SK-N-SH (cell line): Measurements from ENCODE around the gene C11orf52. TPM values are rescaled to one million over a fixed set of nuclear protein-coding genes. Genes with fewer than 3 reads are reported as not detected.
A peak's percentile ranks its signal among the peaks of the same experiment; 100 is the strongest.

ENCODE experiments used
- CTCF ChIA-PET: fragments of 300-600, 350-600 bp; formaldehyde crosslinking; extraction: SDS; loops from one replicate; lab custom pipeline; 2021; lab: Yijun Ruan, JAX
- POLR2A ChIA-PET: fragments of 350-600 bp; sonication (Branson Sonifier 250); formaldehyde crosslinking; extraction: SDS; loops from one replicate; lab custom pipeline; 2020; ENCODE audit warnings: antibody characterized with exemption, inconsistent platforms; lab: Yijun Ruan, JAX
- DNase-seq: peaks from one replicate; pipeline ENCODE4 v3.0.0; 2012
- H2AFZ ChIP-seq: fragments of 200-600 bp; sonication (generic); 2 replicates; pipeline ENCODE4 v1.8.1; 2016; ENCODE audit warnings: antibody characterized with exemption, mild to moderate bottlenecking, low read depth
- H3F3A ChIP-seq: fragments of 200-600 bp; sonication (generic); replicated peaks from 2 replicates; pipeline ENCODE3; 2016; ENCODE audit warnings: antibody characterized with exemption, mild to moderate bottlenecking; ENCODE audit not compliant: insufficient read depth
- H3K27ac ChIP-seq, 2 experiments: fragments of 200-500 bp in 1 of 2; fragments of 200-600 bp in 1 of 2; sonication (Bioruptor generic) in 1 of 2; sonication (generic), shearing (Covaris generic) in 1 of 2; 2 replicates each; pipeline versions ENCODE4 v1.5.1 to v1.6.1; 2014 to 2016; ENCODE audit warnings: low read depth in 2 of 2, inconsistent platforms in 1 of 2, low read length in 1 of 2, mild to moderate bottlenecking in 1 of 2, mixed read lengths in 1 of 2
- H3K27me3 ChIP-seq: fragments of 200-600 bp; sonication (generic), shearing (Covaris generic); 2 replicates; pipeline ENCODE4 v1.6.1; 2016; ENCODE audit warnings: mixed run types; ENCODE audit not compliant: insufficient read depth
- H3K36me3 ChIP-seq, 2 experiments: fragments of 200-500 bp in 1 of 2; fragments of 200-600 bp in 1 of 2; sonication (Bioruptor generic) in 1 of 2; sonication (generic) in 1 of 2; replicated peaks in 1 of 2; 2 replicates each; pipeline versions ENCODE3 to v1.5.1; 2014 to 2016; ENCODE audit warnings: low read length in 1 of 2, mild to moderate bottlenecking in 1 of 2; ENCODE audit not compliant: insufficient read depth in 2 of 2, control insufficient read depth in 1 of 2
- H3K4me1 ChIP-seq, 2 experiments: fragments of 200-500 bp in 1 of 2; fragments of 200-600 bp in 1 of 2; sonication (Bioruptor generic) in 1 of 2; sonication (generic), shearing (Covaris generic) in 1 of 2; 2 replicates each; pipeline versions ENCODE4 v1.5.1 to v1.6.1; 2014 to 2016; ENCODE audit warnings: low read depth in 1 of 2, low read length in 1 of 2, mixed run types in 1 of 2; ENCODE audit not compliant: insufficient read depth in 2 of 2, control insufficient read depth in 1 of 2
- H3K4me2 ChIP-seq: fragments of 200-600 bp; sonication (generic), shearing (Covaris generic); 2 replicates; pipeline ENCODE4 v1.6.1; 2017; ENCODE audit warnings: mixed run types
- H3K4me3 ChIP-seq, 2 experiments: fragments of 200-500 bp in 1 of 2; fragments of 200-600 bp in 1 of 2; sonication (Bioruptor generic) in 1 of 2; sonication (generic), shearing (Covaris generic) in 1 of 2; 2 replicates each; pipeline versions ENCODE4 v1.5.1 to v1.8.1; 2014 to 2016; ENCODE audit warnings: low read depth in 2 of 2, inconsistent platforms in 1 of 2, low read length in 1 of 2, mild to moderate bottlenecking in 1 of 2, mixed read lengths in 1 of 2, moderate library complexity in 1 of 2
- H3K79me2 ChIP-seq: fragments of 200-600 bp; sonication (generic); 2 replicates; pipeline ENCODE4 v1.8.1; 2017; ENCODE audit warnings: mild to moderate bottlenecking; ENCODE audit not compliant: insufficient read depth
- H3K9ac ChIP-seq: fragments of 200-600 bp; sonication (generic); 2 replicates; pipeline ENCODE4 v1.6.1; 2017; ENCODE audit warnings: mixed run types
- H3K9me2 ChIP-seq: fragments of 200-600 bp; sonication (generic); 2 replicates; pipeline ENCODE4 v1.6.1; 2017; ENCODE audit warnings: mixed run types
- H3K9me3 ChIP-seq: fragments of 200-600 bp; sonication (generic); 2 replicates; pipeline ENCODE4 v1.6.1; 2017; ENCODE audit warnings: mixed run types, mild to moderate bottlenecking, moderate library complexity
- H4K20me1 ChIP-seq: fragments of 200-600 bp; sonication (generic); 2 replicates; pipeline ENCODE4 v1.6.1; 2017; ENCODE audit warnings: mild to moderate bottlenecking, mixed run types; ENCODE audit not compliant: insufficient read depth
- CHD2 ChIP-seq: fragments of 150-350 bp; IDR thresholded peaks from 2 replicates; pipeline ENCODE4 v1.6.1; 2018; ENCODE audit warnings: low read length; ENCODE audit not compliant: partially characterized antibody
- ELF1 ChIP-seq: IDR thresholded peaks from 2 replicates; pipeline ENCODE4 v1.4.0; 2012
- EP300 ChIP-seq, 2 experiments: IDR thresholded peaks; 2 replicates each; pipeline versions ENCODE4 v1.4.0 to v1.6.1; 2012; ENCODE audit warnings: borderline replicate concordance in 1 of 2, low read depth in 1 of 2, low read length in 1 of 2
- EZH2phosphoT487 ChIP-seq: fragments of 200-600 bp; sonication (generic); IDR thresholded peaks from 2 replicates; pipeline ENCODE4 v1.6.1; 2017; ENCODE audit warnings: low read depth, mixed run types, mild to moderate bottlenecking, antibody characterized with exemption, moderate library complexity, borderline replicate concordance
- FOSL2 ChIP-seq: IDR thresholded peaks from 2 replicates; pipeline ENCODE4 v1.4.0; 2012; ENCODE audit warnings: low read depth, mild to moderate bottlenecking, moderate library complexity, borderline replicate concordance
- FOXJ3 ChIP-seq: sonication (generic); formaldehyde crosslinking; IDR thresholded peaks from 2 replicates; pipeline ENCODE4 v1.5.1; 2020; ENCODE audit warnings: mild to moderate bottlenecking, missing genetic modification reagents
- FOXM1 ChIP-seq: IDR thresholded peaks from 2 replicates; pipeline ENCODE4 v1.4.0; 2012; ENCODE audit warnings: low read depth, mild to moderate bottlenecking
- GATA2 ChIP-seq: sonication (generic); formaldehyde crosslinking; IDR thresholded peaks from 2 replicates; pipeline ENCODE4 v1.5.0; 2020; ENCODE audit warnings: mild to moderate bottlenecking, missing genetic modification reagents
- IRF3 ChIP-seq: fragments of 150-350 bp; IDR thresholded peaks from 2 replicates; pipeline ENCODE4 v1.6.1; 2016; ENCODE audit warnings: mild to moderate bottlenecking, low read depth, low read length
- JUND ChIP-seq: IDR thresholded peaks from 2 replicates; pipeline ENCODE4 v1.4.0; 2012
- MAX ChIP-seq: IDR thresholded peaks from 2 replicates; pipeline ENCODE4 v1.4.0; 2012; ENCODE audit warnings: low read depth
- MEF2A ChIP-seq: IDR thresholded peaks from 2 replicates; pipeline ENCODE4 v1.4.0; 2012; ENCODE audit warnings: low read depth, borderline replicate concordance
- MXI1 ChIP-seq: IDR thresholded peaks from 2 replicates; pipeline ENCODE4 v1.6.1; 2012; ENCODE audit warnings: mild to moderate bottlenecking, low read depth, low read length, improper control_type of control experiment
- NFIC ChIP-seq: IDR thresholded peaks from 2 replicates; pipeline ENCODE4 v1.4.0; 2012; ENCODE audit warnings: borderline replicate concordance
- NRF1 ChIP-seq: IDR thresholded peaks from 2 replicates; pipeline ENCODE4 v1.6.1; 2012; ENCODE audit warnings: low read depth, mild to moderate bottlenecking, low read length
- PBX3 ChIP-seq: IDR thresholded peaks from 2 replicates; pipeline ENCODE4; 2012
- POLR2AphosphoS5 ChIP-seq: IDR thresholded peaks from 2 replicates; pipeline ENCODE4 v1.6.1; 2012; ENCODE audit warnings: low read depth, low read length
- RCOR1 ChIP-seq: fragments of 150-350 bp; IDR thresholded peaks from 2 replicates; pipeline ENCODE4 v1.6.1; 2017; ENCODE audit warnings: antibody characterized with exemption, low read length
- RFX5 ChIP-seq: IDR thresholded peaks from 2 replicates; pipeline ENCODE4 v1.6.1; 2012; ENCODE audit warnings: mild to moderate bottlenecking, improper control_type of control experiment, low read length
- RXRA ChIP-seq: IDR thresholded peaks from 2 replicates; pipeline ENCODE4 v1.4.0; 2012; ENCODE audit warnings: low read depth, mild to moderate bottlenecking, borderline replicate concordance
- SIN3A ChIP-seq: IDR thresholded peaks from 2 replicates; pipeline ENCODE4 v1.6.1; 2012; ENCODE audit warnings: low read depth, mild to moderate bottlenecking, low read length, moderate library complexity, borderline replicate concordance
- SMC3 ChIP-seq: IDR thresholded peaks from 2 replicates; pipeline ENCODE4 v1.6.1; 2012; ENCODE audit warnings: low read depth, low read length, improper control_type of control experiment
- TCF12 ChIP-seq: IDR thresholded peaks from 2 replicates; pipeline ENCODE4 v1.4.0; 2012
- TEAD4 ChIP-seq: IDR thresholded peaks from 2 replicates; pipeline ENCODE4 v1.4.0; 2012; ENCODE audit warnings: mild to moderate bottlenecking, borderline replicate concordance; ENCODE audit not compliant: insufficient read depth
- USF1 ChIP-seq: IDR thresholded peaks from 2 replicates; pipeline ENCODE4 v1.4.0; 2012; ENCODE audit warnings: low read depth, borderline replicate concordance
- USF2 ChIP-seq: fragments of 150-350 bp; IDR thresholded peaks from 2 replicates; pipeline ENCODE4 v1.6.1; 2017; ENCODE audit warnings: antibody characterized with exemption, low read length, low read depth, borderline replicate concordance
- YY1 ChIP-seq: IDR thresholded peaks from 2 replicates; pipeline ENCODE4 v1.4.0; 2012; ENCODE audit warnings: low read depth, mild to moderate bottlenecking
- ZBTB33 ChIP-seq: IDR thresholded peaks from 2 replicates; pipeline ENCODE4 v1.4.0; 2012; ENCODE audit warnings: low read depth, borderline replicate concordance
- WGBS: methylation state at CpG from one replicate; pipeline ENCODE4 v1.1.6; 2017; ENCODE audit warnings: low lambda C conversion rate; 5-methylcytosine and 5-hydroxymethylcytosine counted together
- polyA plus RNA-seq, 3 experiments: library from polyadenylated mRNA; depleted of rRNA; stranded (reverse); fragments of >200 nt; gene quantifications; 2 replicates each; pipeline ENCODE4 v1.2.3, GENCODE V29; 2012

C11orf52 gene
- polyA plus RNA-seq, 1 of the 3 experiments (the other 2 are of a cell fraction) = not detected

GRCh38 chr11:111939836-111940604 lies 21.3 kb downstream of the C11orf52 start:
- 0 out of 4 replicates have a peak overlapping the region, but pooled peaks of 1 of the 2 experiments have one; percentile 69 for H3K4me3 ChIP-seq
- no peaks in the 10 kb centered on the region for H3K27me3 ChIP-seq
- H3K9me3 ChIP-seq = no peaks in the 10 kb centered on the region
- H3F3A ChIP-seq = peaks cover 51% of the 10 kb centered on the region
- H3K79me2 ChIP-seq = peaks cover 51% of the 10 kb centered on the region; the same call in 1 of the 2 replicates
- no peaks in the 10 kb centered on the region for H3K9me2 ChIP-seq
- peak overlapping the region; percentile 92 for H3K4me2 ChIP-seq
- H3K4me1 ChIP-seq = peaks cover 63 to 68% of the 10 kb centered on the region in 2 experiments
- no peak overlapping the region for H2AFZ ChIP-seq
- no peaks in the 10 kb centered on the region for H4K20me1 ChIP-seq
- peak; percentile 66 for DNase-seq
- WGBS = 36% methylated on average over 4 of the region's 4 CpGs
- POLR2A ChIA-PET = interaction anchor here (0.5 to 1.1 kb wide), 2 partner anchors 13 to 175 kb away, joined by 3 read pairs; no protein-coding TSS in a partner anchor
- no peaks in the 10 kb centered on the region for H3K36me3 ChIP-seq
- H3K27ac ChIP-seq = peak overlapping the region; percentile 60 to 92
- CTCF ChIA-PET = interaction anchor here (1.1 to 15.8 kb wide), 4 partner anchors 8 to 57 kb away, joined by 3 to 272 read pairs (median 6); no protein-coding TSS in a partner anchor
- peak overlapping the region; percentile 78 for H3K9ac ChIP-seq
- TF ChIP-seq RCOR1 = peak; percentile 60
- peak; percentile 58; the same call in 1 of the 2 replicates for TF ChIP-seq FOSL2
- TF ChIP-seq USF2 = no peak
- peak in 1 of 2 experiments; percentile 24; a peak in 1 of 4 replicates for TF ChIP-seq EP300 (IDR thresholded peaks at IDR 0.05; ENCODE audit: borderline replicate concordance in 1 of 2, low read depth in 1 of 2, low read length in 1 of 2)
- peak; percentile 23; the same call in 1 of the 2 replicates for TF ChIP-seq JUND
- TF ChIP-seq EZH2phosphoT487 = no peak
- TF ChIP-seq TCF12 = peak; percentile 60
- TF ChIP-seq SIN3A = no peak
- peak; percentile 61 for TF ChIP-seq PBX3
- TF ChIP-seq FOXM1 = no peak
- TF ChIP-seq GATA2 (CRISPR knock-in tag) = no peak
- TF ChIP-seq ZBTB33 = no peak
- TF ChIP-seq MXI1 = peak; percentile 22; the same call in 1 of the 2 replicates
- TF ChIP-seq RFX5 = no peak
- TF ChIP-seq POLR2AphosphoS5 = no peak
- no peak for TF ChIP-seq YY1
- TF ChIP-seq FOXJ3 (CRISPR knock-in tag) = no peak
- TF ChIP-seq CHD2 = no peak
- peak; percentile 50; the same call in 1 of the 2 replicates for TF ChIP-seq NFIC
- no peak for TF ChIP-seq MAX
- TF ChIP-seq IRF3 = no peak
- TF ChIP-seq NRF1 = no peak
- TF ChIP-seq ELF1 = no peak
- no peak for TF ChIP-seq RXRA
- TF ChIP-seq TEAD4 = 0 out of 2 replicates have a peak, but pooled peaks have one; percentile 5
- no peak for TF ChIP-seq MEF2A
- no peak for TF ChIP-seq USF1
- no peak for TF ChIP-seq SMC3
